K562 (cell line): Measurements from ENCODE around the gene HINT2.

Source experiments
- CBFA2T2 ChIP-seq: fragments of 450-650 bp; conservative IDR thresholded peaks from 2 replicates; pipeline ENCODE4 v1.6.1; 2017; ENCODE audit warnings: mild to moderate bottlenecking
- NR2C2 ChIP-seq, 2 experiments: fragments of 200-800 bp in 1 of 2; sonication (Bioruptor generic) in 1 of 2; sonication (generic) in 1 of 2; formaldehyde crosslinking in 1 of 2; IDR thresholded peaks; 2 replicates each; pipeline versions ENCODE4 v1.6.1 to v1.8.0; 2016 to 2022; ENCODE audit warnings: mild to moderate bottlenecking in 1 of 2, missing compliant biosample characterization in 1 of 2, missing genetic modification characterization in 1 of 2, missing genetic modification reagents in 1 of 2
- TGIF2 ChIP-seq: sonication (generic); formaldehyde crosslinking; IDR thresholded peaks from 2 replicates; pipeline ENCODE4 v1.8.1; 2022; ENCODE audit warnings: mild to moderate bottlenecking, missing genetic modification reagents, moderate library complexity
- ZNF444 ChIP-seq: fragments of 250-450 bp; sonication (Bioruptor Pico); IDR thresholded peaks from 2 replicates; pipeline ENCODE4 v1.4.0; 2020; ENCODE audit warnings: mild to moderate bottlenecking, moderate library complexity
- TF ChIP-seq, protein P1 (sequence below), 2 experiments: fragments of 450-650 bp; formaldehyde crosslinking in 1 of 2; IDR thresholded peaks; 2 replicates each; pipeline versions ENCODE4 v1.4.0 to v1.6.1; 2014 to 2020; ENCODE audit warnings: mild to moderate bottlenecking in 2 of 2, borderline replicate concordance in 1 of 2, low read depth in 1 of 2
- TF ChIP-seq, protein P2 (sequence below), 3 experiments: IDR thresholded peaks in 2 of 3; conservative IDR thresholded peaks in 1 of 3; 2 replicates each; pipeline ENCODE4 v1.5.1; 2011 to 2012; ENCODE audit warnings: low read length in 3 of 3, mild to moderate bottlenecking in 3 of 3, control low read depth in 2 of 3, improper control_type of control experiment in 1 of 3, inconsistent platforms in 1 of 3, low read depth in 1 of 3, mixed read lengths in 1 of 3, moderate library complexity in 1 of 3; ENCODE audit not compliant: insufficient read depth in 2 of 3

DNA sequence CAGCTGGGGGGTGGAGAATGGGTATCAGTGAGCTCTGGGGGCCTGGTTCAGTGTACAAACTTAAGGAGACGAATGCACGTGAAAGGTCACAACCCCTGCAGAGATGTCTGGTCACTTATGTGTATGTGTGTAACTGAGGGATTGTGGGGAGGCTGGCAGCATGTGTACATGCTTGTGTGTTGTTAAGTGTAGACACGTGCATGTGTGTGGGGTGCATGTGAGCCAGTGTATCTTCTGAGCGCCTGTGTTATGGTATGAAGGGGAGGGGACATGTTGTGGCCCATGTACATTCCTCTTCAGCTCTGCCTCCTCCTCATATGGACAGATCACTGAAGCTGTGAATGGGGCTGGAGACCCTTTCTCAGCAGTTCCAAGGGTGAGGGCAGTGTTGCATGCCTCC, 16.2 kb upstream of the HINT2 start:
- TF ChIP-seq, protein P1, sequence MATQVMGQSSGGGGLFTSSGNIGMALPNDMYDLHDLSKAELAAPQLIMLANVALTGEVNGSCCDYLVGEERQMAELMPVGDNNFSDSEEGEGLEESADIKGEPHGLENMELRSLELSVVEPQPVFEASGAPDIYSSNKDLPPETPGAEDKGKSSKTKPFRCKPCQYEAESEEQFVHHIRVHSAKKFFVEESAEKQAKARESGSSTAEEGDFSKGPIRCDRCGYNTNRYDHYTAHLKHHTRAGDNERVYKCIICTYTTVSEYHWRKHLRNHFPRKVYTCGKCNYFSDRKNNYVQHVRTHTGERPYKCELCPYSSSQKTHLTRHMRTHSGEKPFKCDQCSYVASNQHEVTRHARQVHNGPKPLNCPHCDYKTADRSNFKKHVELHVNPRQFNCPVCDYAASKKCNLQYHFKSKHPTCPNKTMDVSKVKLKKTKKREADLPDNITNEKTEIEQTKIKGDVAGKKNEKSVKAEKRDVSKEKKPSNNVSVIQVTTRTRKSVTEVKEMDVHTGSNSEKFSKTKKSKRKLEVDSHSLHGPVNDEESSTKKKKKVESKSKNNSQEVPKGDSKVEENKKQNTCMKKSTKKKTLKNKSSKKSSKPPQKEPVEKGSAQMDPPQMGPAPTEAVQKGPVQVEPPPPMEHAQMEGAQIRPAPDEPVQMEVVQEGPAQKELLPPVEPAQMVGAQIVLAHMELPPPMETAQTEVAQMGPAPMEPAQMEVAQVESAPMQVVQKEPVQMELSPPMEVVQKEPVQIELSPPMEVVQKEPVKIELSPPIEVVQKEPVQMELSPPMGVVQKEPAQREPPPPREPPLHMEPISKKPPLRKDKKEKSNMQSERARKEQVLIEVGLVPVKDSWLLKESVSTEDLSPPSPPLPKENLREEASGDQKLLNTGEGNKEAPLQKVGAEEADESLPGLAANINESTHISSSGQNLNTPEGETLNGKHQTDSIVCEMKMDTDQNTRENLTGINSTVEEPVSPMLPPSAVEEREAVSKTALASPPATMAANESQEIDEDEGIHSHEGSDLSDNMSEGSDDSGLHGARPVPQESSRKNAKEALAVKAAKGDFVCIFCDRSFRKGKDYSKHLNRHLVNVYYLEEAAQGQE (IDR thresholded peaks at IDR 0.05; ENCODE audit: borderline replicate concordance): no peak
- TF ChIP-seq, protein P1 (CRISPR knock-in tag; IDR thresholded peaks at IDR 0.05; ENCODE audit: low read depth): no peak
- TF ChIP-seq CBFA2T2 (no peak), ZNF444 (CRISPR knock-in tag) (no peak), NR2C2 (CRISPR knock-in tag; IDR thresholded peaks at IDR 0.05) (no peak), NR2C2 (tag; IDR thresholded peaks at IDR 0.05) (no peak), TGIF2 (CRISPR knock-in tag) (no peak)
- TF ChIP-seq, protein P2, sequence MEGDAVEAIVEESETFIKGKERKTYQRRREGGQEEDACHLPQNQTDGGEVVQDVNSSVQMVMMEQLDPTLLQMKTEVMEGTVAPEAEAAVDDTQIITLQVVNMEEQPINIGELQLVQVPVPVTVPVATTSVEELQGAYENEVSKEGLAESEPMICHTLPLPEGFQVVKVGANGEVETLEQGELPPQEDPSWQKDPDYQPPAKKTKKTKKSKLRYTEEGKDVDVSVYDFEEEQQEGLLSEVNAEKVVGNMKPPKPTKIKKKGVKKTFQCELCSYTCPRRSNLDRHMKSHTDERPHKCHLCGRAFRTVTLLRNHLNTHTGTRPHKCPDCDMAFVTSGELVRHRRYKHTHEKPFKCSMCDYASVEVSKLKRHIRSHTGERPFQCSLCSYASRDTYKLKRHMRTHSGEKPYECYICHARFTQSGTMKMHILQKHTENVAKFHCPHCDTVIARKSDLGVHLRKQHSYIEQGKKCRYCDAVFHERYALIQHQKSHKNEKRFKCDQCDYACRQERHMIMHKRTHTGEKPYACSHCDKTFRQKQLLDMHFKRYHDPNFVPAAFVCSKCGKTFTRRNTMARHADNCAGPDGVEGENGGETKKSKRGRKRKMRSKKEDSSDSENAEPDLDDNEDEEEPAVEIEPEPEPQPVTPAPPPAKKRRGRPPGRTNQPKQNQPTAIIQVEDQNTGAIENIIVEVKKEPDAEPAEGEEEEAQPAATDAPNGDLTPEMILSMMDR (IDR thresholded peaks at IDR 0.05 in 2 of 3, conservative IDR thresholded peaks at IDR 0.05 in 1 of 3; ENCODE audit: insufficient read depth in 2 of 3, low read depth in 1 of 3, low read length in 3 of 3): no peak
